Neural cell (in vitro differentiated cells): Measurements from ENCODE around the gene TP53I11. TPM values are rescaled to one million over a fixed set of nuclear protein-coding genes. Genes with fewer than 3 reads are reported as not detected.

Experiments used
- H2AFZ ChIP-seq: fragments of 200-600, 300-800 bp; sonication (generic), shearing (Covaris generic); 2 replicates; pipeline ENCODE4 v1.6.0; 2014; ENCODE audit warnings: low read depth, mild to moderate bottlenecking, antibody characterized with exemption, low read length, moderate library complexity
- H3F3A ChIP-seq: fragments of 200-600 bp; shearing (Covaris generic); 2 replicates; pipeline ENCODE4 v1.6.1; 2016; ENCODE audit warnings: mild to moderate bottlenecking, moderate library complexity, mixed read lengths, antibody characterized with exemption, low read length; ENCODE audit not compliant: insufficient read depth, poor library complexity, severe bottlenecking
- H3K27ac ChIP-seq: fragments of 200-600, 300-800 bp; sonication (generic), shearing (Covaris generic); 2 replicates; pipeline ENCODE4 v1.5.1; 2014; ENCODE audit warnings: mild to moderate bottlenecking, low read length, moderate library complexity
- H3K27me3 ChIP-seq: fragments of 300-800, 200-600 bp; sonication (generic), shearing (Covaris generic); 2 replicates; pipeline ENCODE4 v1.6.0; 2014; ENCODE audit warnings: mild to moderate bottlenecking, low read depth, low read length, moderate library complexity; ENCODE audit not compliant: insufficient read depth
- H3K36me3 ChIP-seq: fragments of 300-800, 200-600 bp; sonication (generic), shearing (Covaris generic); 2 replicates; pipeline ENCODE4 v1.5.1; 2014; ENCODE audit warnings: mild to moderate bottlenecking, antibody characterized with exemption, low read length, moderate library complexity; ENCODE audit not compliant: insufficient read depth
- H3K4me2 ChIP-seq: fragments of 300-800, 200-600 bp; sonication (generic), shearing (Covaris generic); 2 replicates; pipeline ENCODE4 v1.6.0; 2014; ENCODE audit warnings: mild to moderate bottlenecking, low read length
- H3K4me3 ChIP-seq: fragments of 300-800, 200-600 bp; sonication (generic), shearing (Covaris generic); 2 replicates; pipeline ENCODE4 v1.5.1; 2014; ENCODE audit warnings: mild to moderate bottlenecking, low read length, moderate library complexity
- H3K79me2 ChIP-seq: fragments of 200-600 bp; shearing (Covaris generic); replicated peaks from 2 replicates; pipeline ENCODE4 v1.6.0; 2014; ENCODE audit warnings: mild to moderate bottlenecking, low read length, moderate library complexity; ENCODE audit not compliant: insufficient read depth
- H3K9ac ChIP-seq: fragments of 300-800, 200-600 bp; sonication (generic), shearing (Covaris generic); 2 replicates; pipeline ENCODE4 v1.6.1; 2016; ENCODE audit warnings: mild to moderate bottlenecking, low read length, mixed read lengths
- H3K9me2 ChIP-seq: fragments of 200-600 bp; shearing (Covaris generic); 2 replicates; pipeline ENCODE4 v1.6.1; 2016; ENCODE audit warnings: mild to moderate bottlenecking, low read length, mixed read lengths; ENCODE audit not compliant: insufficient read depth
- H3K9me3 ChIP-seq: fragments of 200-600, 300-800 bp; sonication (generic), shearing (Covaris generic); 2 replicates; pipeline ENCODE4 v1.6.1; 2016; ENCODE audit warnings: mild to moderate bottlenecking, mixed run types, low read length, moderate library complexity, mixed read lengths
- H4K20me1 ChIP-seq: fragments of 200-600 bp; shearing (Covaris generic); 2 replicates; pipeline ENCODE4 v1.6.1; 2016; ENCODE audit warnings: mild to moderate bottlenecking, mixed run types; ENCODE audit not compliant: insufficient read depth
- CTCF ChIP-seq: fragments of 450-650 bp; IDR thresholded peaks from 2 replicates; pipeline ENCODE4 v1.5.1; 2014; ENCODE audit warnings: antibody characterized with exemption, mild to moderate bottlenecking, moderate library complexity; ENCODE audit not compliant: poor library complexity, severe bottlenecking
- EP300 ChIP-seq: fragments of 450-650 bp; conservative IDR thresholded peaks from 2 replicates; pipeline ENCODE4 v1.6.1; 2014; ENCODE audit warnings: antibody characterized with exemption, mild to moderate bottlenecking, moderate library complexity; ENCODE audit not compliant: poor library complexity, severe bottlenecking
- EZH2 ChIP-seq: fragments of 200-600, 300-800 bp; shearing (Covaris generic), sonication (generic); IDR thresholded peaks from 2 replicates; pipeline ENCODE4 v1.6.1; 2014; ENCODE audit warnings: antibody characterized with exemption, low read length, borderline replicate concordance, mild to moderate bottlenecking; ENCODE audit not compliant: insufficient read depth, poor library complexity, severe bottlenecking
- MXI1 ChIP-seq: fragments of 450-650 bp; conservative IDR thresholded peaks from 2 replicates; pipeline ENCODE4 v1.6.1; 2014; ENCODE audit warnings: antibody characterized with exemption, mild to moderate bottlenecking; ENCODE audit not compliant: poor library complexity, severe bottlenecking
- POLR2AphosphoS5 ChIP-seq: IDR thresholded peaks from 2 replicates; pipeline ENCODE4 v1.6.1; 2012
- RAD21 ChIP-seq: fragments of 450-650 bp; conservative IDR thresholded peaks from 2 replicates; pipeline ENCODE4 v1.6.1; 2014; ENCODE audit warnings: antibody characterized with exemption, mild to moderate bottlenecking, moderate library complexity
- REST ChIP-seq: IDR thresholded peaks from 2 replicates; pipeline ENCODE4 v1.6.1; 2012; ENCODE audit warnings: borderline replicate concordance
- SMC3 ChIP-seq: fragments of 450-650 bp; conservative IDR thresholded peaks from 2 replicates; pipeline ENCODE4 v1.6.1; 2014; ENCODE audit warnings: antibody characterized with exemption, mild to moderate bottlenecking, moderate library complexity; ENCODE audit not compliant: poor library complexity
- TAF1 ChIP-seq: IDR thresholded peaks from 2 replicates; pipeline ENCODE4 v1.6.1; 2012; ENCODE audit warnings: low read depth
- polyA plus RNA-seq: library from polyadenylated mRNA; depleted of rRNA; stranded (reverse); fragments of >200 nt; gene quantifications from 2 replicates; pipeline ENCODE4 v1.2.3, GENCODE V29; 2014

Gene TP53I11
- polyA plus RNA-seq, 1 donor from 2014 or later, result 30.0 TPM

GRCh38 chr11:44916331-44916730, 34.4 kb downstream of the TP53I11 start:
- no peaks in the 10 kb centered on the region for H3K79me2 ChIP-seq
- H3K9ac ChIP-seq, result no peak overlapping the region
- no peak overlapping the region for H3K27ac ChIP-seq
- H3K9me2 ChIP-seq, result no peaks in the 10 kb centered on the region
- H3K4me3 ChIP-seq, result no peak overlapping the region
- H3K27me3 ChIP-seq, result no peaks in the 10 kb centered on the region
- H3K36me3 ChIP-seq, result no peaks in the 10 kb centered on the region
- H3K4me2 ChIP-seq, result no peak overlapping the region
- no peaks in the 10 kb centered on the region for H3F3A ChIP-seq
- H3K9me3 ChIP-seq, result no peaks in the 10 kb centered on the region
- no peak overlapping the region for H2AFZ ChIP-seq
- H4K20me1 ChIP-seq, result no peaks in the 10 kb centered on the region
- TF ChIP-seq EZH2 (no peak), SMC3 (no peak), MXI1 (no peak), RAD21 (no peak), POLR2AphosphoS5 (no peak), REST (no peak), TAF1 (no peak), CTCF (no peak), EP300 (no peak)

- Histone ChIP-seq H3K27ac (no peak overlapping the region), H3F3A (no peaks in the 10 kb centered on the region), H3K27me3 (no peaks in the 10 kb centered on the region), H3K9me3 (no peaks in the 10 kb centered on the region), H2AFZ (no peak overlapping the region), H4K20me1 (no peaks in the 10 kb centered on the region), H3K4me3 (no peak overlapping the region), H3K36me3 (no peaks in the 10 kb centered on the region), H3K9ac (no peak overlapping the region), H3K4me2 (no peak overlapping the region), H3K9me2 (no peaks in the 10 kb centered on the region), H3K79me2 (no peaks in the 10 kb centered on the region)
- TF ChIP-seq CTCF (no peak), REST (no peak), MXI1 (no peak), POLR2AphosphoS5 (no peak), RAD21 (no peak), EZH2 (no peak), TAF1 (no peak), EP300 (no peak), SMC3 (no peak)
Observed at GRCh38 chr11:44915621-44916020, 35.1 kb downstream of the TP53I11 start.
